Neural cell (in vitro differentiated cells): Measurements from ENCODE around the gene ANKS1A. TPM values are rescaled to one million over a fixed set of nuclear protein-coding genes. Genes with fewer than 3 reads are reported as not detected.

Experiments
- H2AFZ ChIP-seq: fragments of 200-600, 300-800 bp; sonication (generic), shearing (Covaris generic); 2 replicates; pipeline ENCODE4 v1.6.0; 2014; ENCODE audit warnings: low read depth, mild to moderate bottlenecking, antibody characterized with exemption, low read length, moderate library complexity
- H3F3A ChIP-seq: fragments of 200-600 bp; shearing (Covaris generic); 2 replicates; pipeline ENCODE4 v1.6.1; 2016; ENCODE audit warnings: mild to moderate bottlenecking, moderate library complexity, mixed read lengths, antibody characterized with exemption, low read length; ENCODE audit not compliant: insufficient read depth, poor library complexity, severe bottlenecking
- H3K27ac ChIP-seq: fragments of 200-600, 300-800 bp; sonication (generic), shearing (Covaris generic); 2 replicates; pipeline ENCODE4 v1.5.1; 2014; ENCODE audit warnings: mild to moderate bottlenecking, low read length, moderate library complexity
- H3K27me3 ChIP-seq: fragments of 300-800, 200-600 bp; sonication (generic), shearing (Covaris generic); 2 replicates; pipeline ENCODE4 v1.6.0; 2014; ENCODE audit warnings: mild to moderate bottlenecking, low read depth, low read length, moderate library complexity; ENCODE audit not compliant: insufficient read depth
- H3K36me3 ChIP-seq: fragments of 300-800, 200-600 bp; sonication (generic), shearing (Covaris generic); 2 replicates; pipeline ENCODE4 v1.5.1; 2014; ENCODE audit warnings: mild to moderate bottlenecking, antibody characterized with exemption, low read length, moderate library complexity; ENCODE audit not compliant: insufficient read depth
- H3K4me2 ChIP-seq: fragments of 300-800, 200-600 bp; sonication (generic), shearing (Covaris generic); 2 replicates; pipeline ENCODE4 v1.6.0; 2014; ENCODE audit warnings: mild to moderate bottlenecking, low read length
- H3K4me3 ChIP-seq: fragments of 300-800, 200-600 bp; sonication (generic), shearing (Covaris generic); 2 replicates; pipeline ENCODE4 v1.5.1; 2014; ENCODE audit warnings: mild to moderate bottlenecking, low read length, moderate library complexity
- H3K79me2 ChIP-seq: fragments of 200-600 bp; shearing (Covaris generic); replicated peaks from 2 replicates; pipeline ENCODE4 v1.6.0; 2014; ENCODE audit warnings: mild to moderate bottlenecking, low read length, moderate library complexity; ENCODE audit not compliant: insufficient read depth
- H3K9ac ChIP-seq: fragments of 300-800, 200-600 bp; sonication (generic), shearing (Covaris generic); 2 replicates; pipeline ENCODE4 v1.6.1; 2016; ENCODE audit warnings: mild to moderate bottlenecking, low read length, mixed read lengths
- H3K9me2 ChIP-seq: fragments of 200-600 bp; shearing (Covaris generic); 2 replicates; pipeline ENCODE4 v1.6.1; 2016; ENCODE audit warnings: mild to moderate bottlenecking, low read length, mixed read lengths; ENCODE audit not compliant: insufficient read depth
- H3K9me3 ChIP-seq: fragments of 200-600, 300-800 bp; sonication (generic), shearing (Covaris generic); 2 replicates; pipeline ENCODE4 v1.6.1; 2016; ENCODE audit warnings: mild to moderate bottlenecking, mixed run types, low read length, moderate library complexity, mixed read lengths
- H4K20me1 ChIP-seq: fragments of 200-600 bp; shearing (Covaris generic); 2 replicates; pipeline ENCODE4 v1.6.1; 2016; ENCODE audit warnings: mild to moderate bottlenecking, mixed run types; ENCODE audit not compliant: insufficient read depth
- CTCF ChIP-seq: fragments of 450-650 bp; IDR thresholded peaks from 2 replicates; pipeline ENCODE4 v1.5.1; 2014; ENCODE audit warnings: antibody characterized with exemption, mild to moderate bottlenecking, moderate library complexity; ENCODE audit not compliant: poor library complexity, severe bottlenecking
- EP300 ChIP-seq: fragments of 450-650 bp; conservative IDR thresholded peaks from 2 replicates; pipeline ENCODE4 v1.6.1; 2014; ENCODE audit warnings: antibody characterized with exemption, mild to moderate bottlenecking, moderate library complexity; ENCODE audit not compliant: poor library complexity, severe bottlenecking
- EZH2 ChIP-seq: fragments of 200-600, 300-800 bp; shearing (Covaris generic), sonication (generic); IDR thresholded peaks from 2 replicates; pipeline ENCODE4 v1.6.1; 2014; ENCODE audit warnings: antibody characterized with exemption, low read length, borderline replicate concordance, mild to moderate bottlenecking; ENCODE audit not compliant: insufficient read depth, poor library complexity, severe bottlenecking
- MXI1 ChIP-seq: fragments of 450-650 bp; conservative IDR thresholded peaks from 2 replicates; pipeline ENCODE4 v1.6.1; 2014; ENCODE audit warnings: antibody characterized with exemption, mild to moderate bottlenecking; ENCODE audit not compliant: poor library complexity, severe bottlenecking
- POLR2AphosphoS5 ChIP-seq: IDR thresholded peaks from 2 replicates; pipeline ENCODE4 v1.6.1; 2012
- RAD21 ChIP-seq: fragments of 450-650 bp; conservative IDR thresholded peaks from 2 replicates; pipeline ENCODE4 v1.6.1; 2014; ENCODE audit warnings: antibody characterized with exemption, mild to moderate bottlenecking, moderate library complexity
- REST ChIP-seq: IDR thresholded peaks from 2 replicates; pipeline ENCODE4 v1.6.1; 2012; ENCODE audit warnings: borderline replicate concordance
- SMC3 ChIP-seq: fragments of 450-650 bp; conservative IDR thresholded peaks from 2 replicates; pipeline ENCODE4 v1.6.1; 2014; ENCODE audit warnings: antibody characterized with exemption, mild to moderate bottlenecking, moderate library complexity; ENCODE audit not compliant: poor library complexity
- TAF1 ChIP-seq: IDR thresholded peaks from 2 replicates; pipeline ENCODE4 v1.6.1; 2012; ENCODE audit warnings: low read depth
- polyA plus RNA-seq: library from polyadenylated mRNA; depleted of rRNA; stranded (reverse); fragments of >200 nt; gene quantifications from 2 replicates; pipeline ENCODE4 v1.2.3, GENCODE V29; 2014

The ANKS1A gene
- polyA plus RNA-seq, 1 donor from 2014 or later = 22.6 TPM

- Histone ChIP-seq H4K20me1 (no peaks in the 10 kb centered on the region), H3K36me3 (no peaks in the 10 kb centered on the region), H3K9me3 (no peaks in the 10 kb centered on the region), H3K4me2 (no peak overlapping the region), H3K79me2 (no peaks in the 10 kb centered on the region), H3K27me3 (no peaks in the 10 kb centered on the region), H3K9ac (no peak overlapping the region), H3F3A (no peaks in the 10 kb centered on the region), H3K27ac (no peak overlapping the region), H3K4me3 (no peak overlapping the region), H2AFZ (no peak overlapping the region), H3K9me2 (no peaks in the 10 kb centered on the region)
- TF ChIP-seq SMC3 (no peak), EZH2 (no peak), POLR2AphosphoS5 (no peak), MXI1 (no peak), CTCF (no peak), RAD21 (no peak), REST (no peak), EP300 (no peak), TAF1 (no peak)
These were observed 163.0 kb downstream of the ANKS1A start for GRCh38 chr6:35051997-35052583.

GRCh38 chr6:35052694-35053565 is 163.9 kb downstream of the ANKS1A start:
- no peaks in the 10 kb centered on the region for H3K27me3 ChIP-seq
- TF ChIP-seq RAD21 = no peak
- H3K27ac ChIP-seq = peak overlapping the region; percentile 12
- peak overlapping the region; percentile 34 for H3K9ac ChIP-seq
- no peak overlapping the region for H2AFZ ChIP-seq
- no peaks in the 10 kb centered on the region for H3F3A ChIP-seq
- no peak overlapping the region for H3K4me2 ChIP-seq
- H3K9me3 ChIP-seq = no peaks in the 10 kb centered on the region
- no peaks in the 10 kb centered on the region for H4K20me1 ChIP-seq
- no peaks in the 10 kb centered on the region for H3K9me2 ChIP-seq
- H3K79me2 ChIP-seq = no peaks in the 10 kb centered on the region
- no peak overlapping the region for H3K4me3 ChIP-seq
- no peaks in the 10 kb centered on the region for H3K36me3 ChIP-seq
